ENCODE results near the gene PRR9.
"Not testable (repeated sequence)": the region's sequence is repeated elsewhere in the genome, so short reads cannot be mapped to it uniquely, and the experiment has no call there.

The PRR9 gene

GRCh38 chr1:153217212-153217611 is at the start of gene PRR9:
Gene PRR9, plus strand, starts transcription at chr1:153217584. Its CDS starts 561 bp downstream, at chr1:153218145.
- H3K4me3 ChIP-seq (ENCODE audit: low read depth, low read length): no peak within 1 kb of the TSS
- no peak for DNase-seq (ENCODE audit: low read depth)
- TF ChIP-seq, protein P1, sequence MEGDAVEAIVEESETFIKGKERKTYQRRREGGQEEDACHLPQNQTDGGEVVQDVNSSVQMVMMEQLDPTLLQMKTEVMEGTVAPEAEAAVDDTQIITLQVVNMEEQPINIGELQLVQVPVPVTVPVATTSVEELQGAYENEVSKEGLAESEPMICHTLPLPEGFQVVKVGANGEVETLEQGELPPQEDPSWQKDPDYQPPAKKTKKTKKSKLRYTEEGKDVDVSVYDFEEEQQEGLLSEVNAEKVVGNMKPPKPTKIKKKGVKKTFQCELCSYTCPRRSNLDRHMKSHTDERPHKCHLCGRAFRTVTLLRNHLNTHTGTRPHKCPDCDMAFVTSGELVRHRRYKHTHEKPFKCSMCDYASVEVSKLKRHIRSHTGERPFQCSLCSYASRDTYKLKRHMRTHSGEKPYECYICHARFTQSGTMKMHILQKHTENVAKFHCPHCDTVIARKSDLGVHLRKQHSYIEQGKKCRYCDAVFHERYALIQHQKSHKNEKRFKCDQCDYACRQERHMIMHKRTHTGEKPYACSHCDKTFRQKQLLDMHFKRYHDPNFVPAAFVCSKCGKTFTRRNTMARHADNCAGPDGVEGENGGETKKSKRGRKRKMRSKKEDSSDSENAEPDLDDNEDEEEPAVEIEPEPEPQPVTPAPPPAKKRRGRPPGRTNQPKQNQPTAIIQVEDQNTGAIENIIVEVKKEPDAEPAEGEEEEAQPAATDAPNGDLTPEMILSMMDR (IDR thresholded peaks at IDR 0.05; ENCODE audit: insufficient read depth, low read depth, low read length, missing control alignments): no peak

DNA sequence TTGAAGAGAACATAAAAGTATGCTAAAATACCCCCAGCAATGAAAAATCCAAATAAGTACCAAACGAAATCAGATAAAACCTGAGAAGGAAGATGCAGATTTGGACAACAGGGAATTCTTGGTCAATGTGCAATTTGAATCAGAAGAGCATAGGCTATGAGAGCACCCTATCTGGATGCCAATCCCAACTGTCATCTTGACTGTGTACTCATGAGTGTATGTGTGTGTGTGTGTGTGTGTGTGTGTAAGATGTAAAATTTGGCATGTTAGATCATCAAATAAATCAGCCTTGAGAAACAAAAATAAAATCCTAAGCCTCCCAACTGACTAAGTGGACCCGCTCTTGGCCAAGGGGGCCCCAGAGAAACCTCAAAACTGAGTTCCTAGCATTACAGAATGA is 48.7 kb upstream of the PRR9 start:
- no peak for DNase-seq (ENCODE audit: low read depth)
- H3K4me3 ChIP-seq (ENCODE audit: low read depth, low read length): no peak overlapping the region
- TF ChIP-seq, protein P1 (IDR thresholded peaks at IDR 0.05; ENCODE audit: insufficient read depth, low read depth, low read length, missing control alignments): no peak

GRCh38 chr1:153174624-153175023 is 42.8 kb upstream of the PRR9 start:
- DNase-seq (ENCODE audit: low read depth): no peak
- TF ChIP-seq, protein P1 (IDR thresholded peaks at IDR 0.05; ENCODE audit: insufficient read depth, low read depth, low read length, missing control alignments): no peak

DNA sequence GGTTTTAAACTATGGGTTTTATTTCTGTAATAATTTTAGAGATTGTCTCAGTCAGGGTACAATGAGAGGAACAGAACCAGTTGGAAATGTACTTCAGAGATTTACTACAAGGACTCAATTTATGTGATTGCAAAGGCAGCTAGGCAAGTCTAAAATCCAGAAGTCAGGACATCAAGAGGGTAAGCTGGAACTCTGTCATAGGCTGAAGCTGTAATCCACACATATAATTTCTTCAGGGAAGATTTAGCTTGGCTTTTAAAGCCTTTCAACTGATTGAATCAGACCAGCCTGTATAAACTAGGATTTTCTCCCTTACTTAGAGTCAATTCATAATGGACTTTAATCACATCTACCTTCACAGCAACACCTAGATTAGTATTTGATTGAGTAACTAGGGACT is 38.5 kb upstream of the PRR9 start:
- TF ChIP-seq, protein P1 (IDR thresholded peaks at IDR 0.05; ENCODE audit: insufficient read depth, low read depth, low read length, missing control alignments): no peak
- no peak for DNase-seq (ENCODE audit: low read depth)

More at GRCh38 chr1:153174624-153175023, 42.8 kb upstream of the PRR9 start:
- H3K4me3 ChIP-seq (ENCODE audit: low read depth, low read length): no peak overlapping the region

GRCh38 chr1:153180556-153180955 is 36.8 kb upstream of the PRR9 start:
- no peak overlapping the region for H3K4me3 ChIP-seq (ENCODE audit: low read depth, low read length)
- DNase-seq (ENCODE audit: low read depth): no peak

More for the DNA sequence above, 38.5 kb upstream of the PRR9 start:
- no peak overlapping the region for H3K4me3 ChIP-seq (ENCODE audit: low read depth, low read length)

DNA sequence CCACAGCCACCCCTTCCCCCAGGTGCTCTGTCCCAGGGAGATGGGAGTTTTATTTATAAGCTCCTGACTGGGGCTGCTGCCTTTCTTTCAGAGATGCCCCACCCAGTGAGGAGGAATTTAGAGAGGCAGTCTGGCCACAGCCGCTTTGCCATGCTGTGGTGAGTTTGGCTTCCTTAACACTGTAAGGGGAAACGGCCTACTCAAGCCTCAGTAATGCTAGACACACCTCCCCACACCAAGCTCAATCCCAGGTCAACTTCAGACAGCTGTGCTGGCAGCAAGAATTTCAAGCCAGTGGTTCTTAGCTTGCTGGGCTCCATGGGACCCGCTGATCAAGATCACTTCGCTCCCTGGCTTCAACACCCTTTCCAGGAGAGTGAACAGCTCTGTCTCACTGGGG is 29.1 kb upstream of the PRR9 start:
- not testable (repeated sequence) for H3K4me3 ChIP-seq (ENCODE audit: low read depth, low read length); DNase-seq (ENCODE audit: low read depth)

More at GRCh38 chr1:153180556-153180955, 36.8 kb upstream of the PRR9 start:
- TF ChIP-seq, protein P1 (IDR thresholded peaks at IDR 0.05; ENCODE audit: insufficient read depth, low read depth, low read length, missing control alignments): no peak

DNA sequence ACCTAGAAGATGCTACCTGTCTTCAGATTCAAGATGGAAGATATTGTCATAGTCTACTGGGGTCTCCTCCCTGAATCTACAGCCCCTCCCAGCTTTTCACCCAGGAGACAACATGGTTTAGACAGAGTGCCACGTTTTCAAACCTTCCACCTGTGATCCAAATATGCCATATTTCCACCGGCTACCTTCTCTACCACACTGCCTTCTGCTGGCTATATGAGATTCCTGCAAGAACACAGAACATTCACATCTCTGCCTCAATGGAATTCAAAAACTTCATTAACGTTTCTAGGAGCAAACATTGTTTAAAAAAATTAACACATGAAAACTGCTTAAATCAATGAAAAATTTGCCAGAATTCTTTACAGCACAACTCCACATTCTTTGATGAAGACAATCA is 27.0 kb upstream of the PRR9 start:
- TF ChIP-seq, protein P1 (IDR thresholded peaks at IDR 0.05; ENCODE audit: insufficient read depth, low read depth, low read length, missing control alignments): peak; percentile 43
- no peak overlapping the region for H3K4me3 ChIP-seq (ENCODE audit: low read depth, low read length)
- peak; percentile 16 for DNase-seq (ENCODE audit: low read depth)
